A549 (cell line): ENCODE measurements around the gene SAMD13. TPM values are rescaled to one million over a fixed set of nuclear protein-coding genes. Genes with fewer than 3 reads are reported as not detected.

Experiments used
- ATAC-seq, 2 experiments: fragments of 200-7000 bp in 1 of 2; fragments of >200 bp in 1 of 2; cut with Nextera tagmentation in 1 of 2; cut with Tn5 transposase in 1 of 2; 3 replicates each; pipeline versions ENCODE4 v1.8.0 to v1.9.1; 2018 to 2020; ENCODE audit warnings: mild to moderate bottlenecking in 1 of 2, moderate library complexity in 1 of 2
- CTCF ChIA-PET: fragments of 300-600 bp; sonication (Branson Sonifier 250); formaldehyde crosslinking; extraction: SDS; loops from one replicate; lab custom pipeline; 2021; ENCODE audit warnings: antibody characterized with exemption, inconsistent platforms; lab: Yijun Ruan, JAX
- POLR2A ChIA-PET: fragments of 350-600 bp; formaldehyde crosslinking; extraction: SDS; loops from one replicate; lab custom pipeline; 2021; ENCODE audit warnings: antibody characterized with exemption, inconsistent platforms; lab: Yijun Ruan, JAX
- DNase-seq, 2 experiments: peaks; one replicate each; pipeline versions ENCODE4 v3.0.0 to v3.0.0-alpha.2; 2011 to 2016; ENCODE audit warnings: low read depth in 1 of 2, low spot score in 1 of 2
- FAIRE-seq: peaks from 2 replicates; lab custom pipeline; 2011; peaks lifted over from hg19 to GRCh38; lab: Jason Lieb, UNC
- H3K27ac ChIP-seq, 2 experiments: fragments of >200 bp; sonication (Bioruptor Twin); formaldehyde crosslinking; 3 replicates each; pipeline ENCODE4 v1.5.1; 2016 to 2017
- H3K4me1 ChIP-seq: fragments of >200 bp; sonication (Bioruptor Twin); formaldehyde crosslinking; 3 replicates; pipeline ENCODE4 v1.6.1; 2016
- H3K4me2 ChIP-seq: fragments of >200 bp; sonication (Bioruptor Twin); formaldehyde crosslinking; 3 replicates; pipeline ENCODE4 v1.6.1; 2016
- H3K4me3 ChIP-seq: fragments of >200 bp; sonication (Bioruptor Twin); formaldehyde crosslinking; 3 replicates; pipeline ENCODE4 v1.5.1; 2016
- H3K9me3 ChIP-seq: fragments of >200 bp; sonication (Bioruptor Twin); formaldehyde crosslinking; 3 replicates; pipeline ENCODE4 v1.6.1; 2016
- CBX2 ChIP-seq: fragments of 200-600 bp; sonication (generic); IDR thresholded peaks from 2 replicates; pipeline ENCODE4 v1.6.1; 2016; ENCODE audit warnings: low read depth, mild to moderate bottlenecking, borderline replicate concordance
- CEBPB ChIP-seq, 2 experiments: fragments of >200 bp in 1 of 2; sonication (Bioruptor Twin) in 1 of 2; formaldehyde crosslinking in 1 of 2; IDR thresholded peaks; 2 replicates each; pipeline ENCODE4 v1.6.1; 2012 to 2016
- CHD4 ChIP-seq: fragments of 200-600 bp; sonication (generic); IDR thresholded peaks from 2 replicates; pipeline ENCODE4 v1.6.1; 2016; ENCODE audit warnings: antibody characterized with exemption, mild to moderate bottlenecking, borderline replicate concordance
- ESRRA ChIP-seq: fragments of 150-350 bp; IDR thresholded peaks from 2 replicates; pipeline ENCODE4 v1.6.1; 2014; ENCODE audit warnings: mild to moderate bottlenecking, low read length, borderline replicate concordance
- HES2 ChIP-seq: fragments of >200 bp; sonication (Bioruptor Twin); formaldehyde crosslinking; IDR thresholded peaks from 2 replicates; pipeline ENCODE4 v1.6.1; 2016
- JUN ChIP-seq, 2 experiments: fragments of >200 bp; sonication (Bioruptor Twin); formaldehyde crosslinking; IDR thresholded peaks; 2 replicates in 1 of 2; 3 replicates in 1 of 2; pipeline ENCODE4 v1.6.1; 2016 to 2017
- JUNB ChIP-seq: fragments of >200 bp; sonication (Bioruptor Twin); formaldehyde crosslinking; IDR thresholded peaks from 2 replicates; pipeline ENCODE4 v1.6.1; 2016
- MAFK ChIP-seq: fragments of 450-650 bp; IDR thresholded peaks from 2 replicates; pipeline ENCODE4 v1.6.1; 2014; ENCODE audit not compliant: partially characterized antibody
- MAZ ChIP-seq: fragments of 150-350 bp; IDR thresholded peaks from 2 replicates; pipeline ENCODE4 v1.6.1; 2014; ENCODE audit warnings: antibody characterized with exemption, low read depth, low read length, borderline replicate concordance
- NFE2L2 ChIP-seq: fragments of 150-350 bp; conservative IDR thresholded peaks from 2 replicates; pipeline ENCODE4 v1.6.1; 2014; ENCODE audit warnings: low read length
- PBX3 ChIP-seq: IDR thresholded peaks from 2 replicates; pipeline ENCODE4 v1.6.1; 2012
- POLR2A ChIP-seq: IDR thresholded peaks from 2 replicates; pipeline ENCODE4 v1.6.1; 2012; ENCODE audit warnings: mild to moderate bottlenecking, low read length
- RAD21 ChIP-seq, 2 experiments: fragments of >200 bp in 1 of 2; sonication (Bioruptor Twin) in 1 of 2; formaldehyde crosslinking in 1 of 2; IDR thresholded peaks in 1 of 2; conservative IDR thresholded peaks in 1 of 2; 2 replicates in 1 of 2; 3 replicates in 1 of 2; pipeline ENCODE4 v1.6.1; 2012 to 2018; ENCODE audit warnings: inconsistent platforms in 1 of 2
- RARB ChIP-seq: fragments of 250-450 bp; sonication (Bioruptor Pico); IDR thresholded peaks from 2 replicates; pipeline ENCODE4 v1.8.0; 2021; ENCODE audit warnings: mild to moderate bottlenecking, moderate library complexity
- SMC3 ChIP-seq: fragments of >200 bp; sonication (Bioruptor Twin); formaldehyde crosslinking; IDR thresholded peaks from 3 replicates; pipeline ENCODE4 v1.6.1; 2018; ENCODE audit warnings: inconsistent platforms
- ZFP36 ChIP-seq: fragments of 450-650 bp; IDR thresholded peaks from 2 replicates; pipeline ENCODE4 v1.6.1; 2014; ENCODE audit warnings: borderline replicate concordance; ENCODE audit not compliant: partially characterized antibody
- ZSCAN20 ChIP-seq: fragments of 250-450 bp; sonication (Bioruptor Pico); IDR thresholded peaks from 2 replicates; pipeline ENCODE4 v1.8.0; 2022; ENCODE audit warnings: mild to moderate bottlenecking, moderate library complexity
- WGBS: methylation state at CpG from one replicate; pipeline ENCODE4 v1.1.6; 2017; ENCODE audit errors: missing lambda C conversion rate; 5-methylcytosine and 5-hydroxymethylcytosine counted together
- polyA plus RNA-seq, 4 experiments: library from polyadenylated mRNA; depleted of rRNA in 3 of 4; stranded (reverse); fragments of >200 nt; fragmentation: RNase III in 1 of 4; extraction: RNeasy Plus Mini Kit Qiagen cat#74134 plus additional on column Dnase treatment in 1 of 4; gene quantifications; 2 replicates in 3 of 4; 3 replicates in 1 of 4; pipeline ENCODE4 v1.2.3, GENCODE V29; 2011 to 2017
- TF ChIP-seq, protein P1 (sequence below): fragments of 200-600 bp; sonication (generic); IDR thresholded peaks from 2 replicates; pipeline ENCODE4 v1.6.1; 2016; ENCODE audit warnings: antibody characterized with exemption, mild to moderate bottlenecking, moderate library complexity
- TF ChIP-seq, protein P2 (sequence below): fragments of >200 bp; sonication (Bioruptor Twin); formaldehyde crosslinking; IDR thresholded peaks from 3 replicates; pipeline ENCODE4 v1.5.1; 2016

The SAMD13 gene
- polyA plus RNA-seq, 2 of the 4 experiments (the other 2 are of a cell fraction) = 0.59 to 2.4 TPM

GRCh38 chr1:84374991-84375696 is 73.6 kb downstream of the SAMD13 start:
- no peaks in the 10 kb centered on the region for H3K9me3 ChIP-seq
- TF ChIP-seq RARB (CRISPR knock-in tag) (no peak), POLR2A (no peak), CBX2 (no peak), ESRRA (no peak), MAFK (no peak), CHD4 (no peak), JUN (IDR thresholded peaks at IDR 0.05) (no peak), PBX3 (no peak), NFE2L2 (no peak), HES2 (no peak), JUNB (no peak), CEBPB (IDR thresholded peaks at IDR 0.05) (no peak), RAD21 (conservative IDR thresholded peaks at IDR 0.05 in 1 of 2, IDR thresholded peaks at IDR 0.05 in 1 of 2) (no peak), SMC3 (no peak), MAZ (no peak), ZSCAN20 (CRISPR knock-in tag) (no peak)
- TF ChIP-seq, protein P1, sequence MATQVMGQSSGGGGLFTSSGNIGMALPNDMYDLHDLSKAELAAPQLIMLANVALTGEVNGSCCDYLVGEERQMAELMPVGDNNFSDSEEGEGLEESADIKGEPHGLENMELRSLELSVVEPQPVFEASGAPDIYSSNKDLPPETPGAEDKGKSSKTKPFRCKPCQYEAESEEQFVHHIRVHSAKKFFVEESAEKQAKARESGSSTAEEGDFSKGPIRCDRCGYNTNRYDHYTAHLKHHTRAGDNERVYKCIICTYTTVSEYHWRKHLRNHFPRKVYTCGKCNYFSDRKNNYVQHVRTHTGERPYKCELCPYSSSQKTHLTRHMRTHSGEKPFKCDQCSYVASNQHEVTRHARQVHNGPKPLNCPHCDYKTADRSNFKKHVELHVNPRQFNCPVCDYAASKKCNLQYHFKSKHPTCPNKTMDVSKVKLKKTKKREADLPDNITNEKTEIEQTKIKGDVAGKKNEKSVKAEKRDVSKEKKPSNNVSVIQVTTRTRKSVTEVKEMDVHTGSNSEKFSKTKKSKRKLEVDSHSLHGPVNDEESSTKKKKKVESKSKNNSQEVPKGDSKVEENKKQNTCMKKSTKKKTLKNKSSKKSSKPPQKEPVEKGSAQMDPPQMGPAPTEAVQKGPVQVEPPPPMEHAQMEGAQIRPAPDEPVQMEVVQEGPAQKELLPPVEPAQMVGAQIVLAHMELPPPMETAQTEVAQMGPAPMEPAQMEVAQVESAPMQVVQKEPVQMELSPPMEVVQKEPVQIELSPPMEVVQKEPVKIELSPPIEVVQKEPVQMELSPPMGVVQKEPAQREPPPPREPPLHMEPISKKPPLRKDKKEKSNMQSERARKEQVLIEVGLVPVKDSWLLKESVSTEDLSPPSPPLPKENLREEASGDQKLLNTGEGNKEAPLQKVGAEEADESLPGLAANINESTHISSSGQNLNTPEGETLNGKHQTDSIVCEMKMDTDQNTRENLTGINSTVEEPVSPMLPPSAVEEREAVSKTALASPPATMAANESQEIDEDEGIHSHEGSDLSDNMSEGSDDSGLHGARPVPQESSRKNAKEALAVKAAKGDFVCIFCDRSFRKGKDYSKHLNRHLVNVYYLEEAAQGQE = no peak
- TF ChIP-seq, protein P2, sequence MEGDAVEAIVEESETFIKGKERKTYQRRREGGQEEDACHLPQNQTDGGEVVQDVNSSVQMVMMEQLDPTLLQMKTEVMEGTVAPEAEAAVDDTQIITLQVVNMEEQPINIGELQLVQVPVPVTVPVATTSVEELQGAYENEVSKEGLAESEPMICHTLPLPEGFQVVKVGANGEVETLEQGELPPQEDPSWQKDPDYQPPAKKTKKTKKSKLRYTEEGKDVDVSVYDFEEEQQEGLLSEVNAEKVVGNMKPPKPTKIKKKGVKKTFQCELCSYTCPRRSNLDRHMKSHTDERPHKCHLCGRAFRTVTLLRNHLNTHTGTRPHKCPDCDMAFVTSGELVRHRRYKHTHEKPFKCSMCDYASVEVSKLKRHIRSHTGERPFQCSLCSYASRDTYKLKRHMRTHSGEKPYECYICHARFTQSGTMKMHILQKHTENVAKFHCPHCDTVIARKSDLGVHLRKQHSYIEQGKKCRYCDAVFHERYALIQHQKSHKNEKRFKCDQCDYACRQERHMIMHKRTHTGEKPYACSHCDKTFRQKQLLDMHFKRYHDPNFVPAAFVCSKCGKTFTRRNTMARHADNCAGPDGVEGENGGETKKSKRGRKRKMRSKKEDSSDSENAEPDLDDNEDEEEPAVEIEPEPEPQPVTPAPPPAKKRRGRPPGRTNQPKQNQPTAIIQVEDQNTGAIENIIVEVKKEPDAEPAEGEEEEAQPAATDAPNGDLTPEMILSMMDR = no peak
- ChIA-PET CTCF (no interaction called here), POLR2A (no interaction called here)
- H3K4me1 ChIP-seq = no peaks in the 10 kb centered on the region
- H3K27ac ChIP-seq = no peak overlapping the region
- FAIRE-seq = no peak
- DNase-seq = no peak
- H3K4me3 ChIP-seq = no peak overlapping the region
- 85% methylated on average over 5 of the region's 5 CpGs for WGBS
- no peak for ATAC-seq
- no peak overlapping the region for H3K4me2 ChIP-seq

DNA sequence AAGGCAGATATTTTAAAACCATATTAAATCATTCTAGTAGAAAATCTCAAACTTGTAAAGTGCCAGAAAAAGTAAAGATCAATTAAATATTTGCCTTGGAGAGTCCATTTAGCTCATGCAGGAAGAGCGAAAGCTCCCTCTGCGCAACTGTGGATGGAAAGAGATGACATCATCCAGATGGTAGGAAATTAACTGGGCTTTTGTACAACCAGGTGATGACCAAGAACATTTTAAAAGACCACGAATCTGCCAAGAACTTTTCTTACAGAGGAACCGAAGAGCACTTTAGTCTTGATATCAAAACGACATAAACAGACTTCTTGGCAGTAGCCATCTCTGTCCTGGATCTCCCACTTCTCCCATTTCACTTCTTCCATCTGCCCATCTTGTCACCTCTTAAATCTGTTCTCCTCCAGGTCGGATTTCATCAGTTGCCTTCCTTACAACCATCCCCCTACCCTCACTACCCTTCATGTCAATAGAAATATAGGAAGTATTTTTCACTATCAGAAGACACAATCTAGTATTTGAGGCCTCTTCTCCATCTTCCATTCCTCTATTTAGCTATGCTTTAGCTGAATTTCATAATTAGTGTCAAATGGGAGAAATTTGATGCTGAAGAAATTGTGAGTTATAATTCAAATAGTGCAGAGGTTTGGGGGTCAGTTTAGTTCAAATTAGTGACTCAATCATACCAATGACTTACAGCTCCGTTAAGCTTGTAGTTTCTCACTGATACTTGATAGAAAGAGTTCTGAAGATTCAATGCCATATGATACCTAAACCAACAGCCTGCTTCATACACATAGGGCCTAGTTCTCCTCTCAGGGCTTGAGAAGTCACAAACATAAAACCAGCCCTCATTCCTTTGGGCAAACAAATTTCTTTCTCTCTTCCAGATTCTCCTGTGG is 74.7 kb downstream of the SAMD13 start:
- Histone ChIP-seq H3K9me3 (no peaks in the 10 kb centered on the region), H3K4me1 (no peaks in the 10 kb centered on the region), H3K4me3 (no peak overlapping the region), H3K4me2 (no peak overlapping the region), H3K27ac (no peak overlapping the region)
- ChIA-PET POLR2A (interaction anchor here (0.6 kb wide), 1 partner anchor 153 kb away, joined by 3 read pairs; no protein-coding TSS in a partner anchor), CTCF (no interaction called here)
- ATAC-seq (no peak), FAIRE-seq (no peak), DNase-seq (no peak)
- TF ChIP-seq ZFP36 = no peak
- no peak for TF ChIP-seq CBX2
- WGBS = 64% methylated on average over 7 of the region's 7 CpGs
